ENCODE results near the gene CACNA2D3. TPM values are rescaled to one million over a fixed set of nuclear protein-coding genes. Genes with fewer than 3 reads are reported as not detected.
A peak's percentile ranks its signal among the peaks of the same experiment; 100 is the strongest.

The CACNA2D3 gene
- total and polyA plus RNA-seq, 9 donors: 1.4 to 3.1 (median 2.3) TPM

DNA sequence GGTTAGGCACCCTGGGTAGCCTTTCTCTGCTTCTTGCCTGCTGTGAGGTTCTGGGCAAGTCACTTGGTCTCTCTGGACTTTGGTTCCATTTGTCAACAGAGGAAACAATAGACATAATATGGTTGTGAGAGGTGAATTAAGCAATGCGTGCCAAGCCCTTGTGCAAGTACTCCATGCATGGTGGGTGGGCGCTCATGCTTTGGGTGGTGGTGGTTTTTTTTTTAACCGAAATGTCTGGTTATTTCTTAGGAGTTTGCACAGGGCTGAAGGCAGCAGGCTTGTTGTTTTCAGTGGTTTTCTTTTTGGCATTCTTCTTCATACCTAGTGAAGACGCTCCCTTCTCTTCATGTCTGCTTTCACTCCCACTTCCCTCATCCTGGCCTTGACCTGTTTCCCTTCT, 889.7 kb downstream of the CACNA2D3 start:
- Histone ChIP-seq H3K4me1 (ENCODE audit: control insufficient read depth, insufficient read depth, low read length) (peaks cover 3% of the 10 kb centered on the region), H3K27me3 (ENCODE audit: control insufficient read depth, insufficient read depth, low read length) (no peaks in the 10 kb centered on the region), H3K36me3 (ENCODE audit: control insufficient read depth, insufficient read depth, low read length) (no peaks in the 10 kb centered on the region), H3K27ac (ENCODE audit: low read length) (no peak overlapping the region), H3K4me3 (ENCODE audit: low read length) (no peak overlapping the region), H3K9me3 (replicated peaks; ENCODE audit: control insufficient read depth, low read depth, low read length) (no peaks in the 10 kb centered on the region)
- WGBS (ENCODE audit: insufficient coverage): no CpG with 5 or more reads among the region's 4 CpGs
- no peak for DNase-seq

DNA sequence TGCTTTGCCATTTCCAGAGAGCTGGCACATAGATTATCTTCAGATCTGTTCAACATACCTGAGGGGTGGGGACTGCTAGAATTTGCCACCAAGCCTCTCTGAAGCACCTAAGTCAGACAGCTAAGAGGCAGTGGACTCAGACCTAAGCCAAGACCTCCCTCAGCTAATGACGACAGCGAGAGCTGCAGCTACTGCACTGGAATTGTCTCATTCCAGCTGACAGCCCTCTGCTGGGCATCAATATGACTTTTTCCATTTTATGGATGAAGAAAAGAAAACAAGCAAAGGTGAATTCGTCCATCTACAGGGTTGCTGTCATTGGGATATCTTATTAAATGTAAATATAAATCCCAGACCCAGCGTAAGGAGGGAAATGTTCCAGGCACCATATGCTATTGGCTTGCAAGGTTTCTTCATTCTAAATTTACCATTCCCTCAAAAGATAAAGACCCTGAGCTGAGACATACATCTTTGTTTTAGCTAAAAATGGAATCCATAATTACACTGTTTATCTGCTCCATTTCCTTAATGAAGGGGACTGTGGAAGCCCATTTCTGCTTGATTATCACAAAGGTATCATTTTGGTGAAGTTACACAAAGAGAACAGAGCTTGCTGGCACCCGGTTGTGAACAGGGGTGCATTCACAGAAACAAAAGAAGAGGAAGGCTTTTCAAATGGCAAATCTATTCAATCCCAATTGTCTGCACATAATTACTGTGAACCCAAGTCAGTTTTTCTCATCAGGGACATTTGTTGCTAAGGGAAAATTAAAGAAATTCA, 891.0 kb downstream of the CACNA2D3 start:
- Histone ChIP-seq H3K27me3 (ENCODE audit: control insufficient read depth, insufficient read depth, low read length) (no peaks in the 10 kb centered on the region), H3K9me3 (replicated peaks; ENCODE audit: control insufficient read depth, low read depth, low read length) (no peaks in the 10 kb centered on the region), H3K36me3 (ENCODE audit: control insufficient read depth, insufficient read depth, low read length) (no peaks in the 10 kb centered on the region), H3K4me3 (ENCODE audit: low read length) (no peak overlapping the region), H3K27ac (ENCODE audit: low read length) (no peak overlapping the region), H3K4me1 (ENCODE audit: control insufficient read depth, insufficient read depth, low read length) (peaks cover 3% of the 10 kb centered on the region)
- WGBS (ENCODE audit: insufficient coverage): 17% methylated on average over 1 of the region's 5 CpGs
- DNase-seq: peak; percentile 49

DNA sequence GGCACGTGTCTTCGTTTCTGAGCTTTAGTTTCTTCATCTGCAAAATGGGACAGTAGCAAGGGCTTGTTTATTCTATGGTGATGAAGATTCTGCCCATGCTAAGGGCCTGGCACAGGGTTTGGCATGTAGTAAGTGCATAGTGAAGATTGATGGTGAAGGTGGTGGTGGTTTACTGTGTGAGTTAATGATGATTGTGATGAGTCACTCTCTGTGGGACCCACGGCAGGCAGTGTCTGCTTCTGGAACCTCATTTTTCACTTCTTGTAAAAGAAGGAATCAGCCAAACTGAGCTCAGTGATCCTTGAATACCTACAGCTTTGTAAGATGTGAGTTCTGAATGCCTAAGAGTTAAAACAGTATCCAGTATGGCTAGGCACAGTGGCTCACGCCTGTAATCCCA, 891.7 kb downstream of the CACNA2D3 start:
- Histone ChIP-seq H3K36me3 (ENCODE audit: control insufficient read depth, insufficient read depth, low read length) (no peaks in the 10 kb centered on the region), H3K27me3 (ENCODE audit: control insufficient read depth, insufficient read depth, low read length) (no peaks in the 10 kb centered on the region), H3K4me1 (ENCODE audit: control insufficient read depth, insufficient read depth, low read length) (peaks cover 3% of the 10 kb centered on the region), H3K9me3 (replicated peaks; ENCODE audit: control insufficient read depth, low read depth, low read length) (no peaks in the 10 kb centered on the region), H3K27ac (ENCODE audit: low read length) (no peak overlapping the region), H3K4me3 (ENCODE audit: low read length) (no peak overlapping the region)
- WGBS (ENCODE audit: insufficient coverage): 69% methylated on average over 2 of the region's 4 CpGs
- DNase-seq: no peak

DNA sequence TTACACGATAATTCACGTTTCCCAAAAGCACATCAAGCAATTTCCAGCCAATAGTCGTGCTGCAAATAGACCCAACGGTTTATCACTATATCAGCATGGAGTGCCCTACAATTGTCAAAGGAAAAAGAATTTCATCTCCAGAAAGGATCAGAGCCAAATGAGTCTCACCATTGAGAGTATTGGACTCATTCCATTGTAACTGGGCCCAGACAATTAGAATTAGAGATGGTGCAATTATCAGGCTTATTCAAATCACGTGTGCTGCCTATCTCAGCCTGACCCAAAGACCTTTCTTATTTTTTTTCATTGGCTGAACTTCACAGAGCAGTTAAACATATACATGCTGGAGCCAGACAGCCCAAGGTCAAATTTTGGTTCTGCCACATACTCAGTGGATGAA, 892.6 kb downstream of the CACNA2D3 start:
- Histone ChIP-seq H3K27me3 (ENCODE audit: control insufficient read depth, insufficient read depth, low read length) (no peaks in the 10 kb centered on the region), H3K4me3 (ENCODE audit: low read length) (no peak overlapping the region), H3K27ac (ENCODE audit: low read length) (no peak overlapping the region), H3K9me3 (replicated peaks; ENCODE audit: control insufficient read depth, low read depth, low read length) (no peaks in the 10 kb centered on the region), H3K4me1 (ENCODE audit: control insufficient read depth, insufficient read depth, low read length) (peaks cover 3% of the 10 kb centered on the region), H3K36me3 (ENCODE audit: control insufficient read depth, insufficient read depth, low read length) (no peaks in the 10 kb centered on the region)
- DNase-seq: no peak
- WGBS (ENCODE audit: insufficient coverage): 61% methylated on average over 4 of the region's 5 CpGs

DNA sequence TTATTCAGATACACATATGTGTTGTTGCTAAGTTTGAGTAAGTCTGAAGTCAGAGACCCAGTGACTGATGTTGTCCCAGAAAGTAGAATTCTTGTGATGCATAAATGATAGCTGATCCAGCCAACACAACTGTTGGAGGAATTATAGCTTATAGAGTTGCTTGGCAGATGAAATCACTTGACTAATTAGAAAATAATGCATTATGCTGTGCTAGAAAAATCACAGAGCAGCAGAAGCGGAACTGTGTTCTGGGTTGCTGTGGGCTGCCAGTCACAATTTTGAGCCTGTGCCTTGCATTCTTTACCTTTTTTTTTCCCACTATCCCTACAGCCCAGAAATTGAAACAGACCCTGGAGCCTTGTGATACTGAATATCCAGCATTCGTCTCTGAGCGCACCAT, 895.5 kb downstream of the CACNA2D3 start:
- DNase-seq: peak; percentile 63

DNA sequence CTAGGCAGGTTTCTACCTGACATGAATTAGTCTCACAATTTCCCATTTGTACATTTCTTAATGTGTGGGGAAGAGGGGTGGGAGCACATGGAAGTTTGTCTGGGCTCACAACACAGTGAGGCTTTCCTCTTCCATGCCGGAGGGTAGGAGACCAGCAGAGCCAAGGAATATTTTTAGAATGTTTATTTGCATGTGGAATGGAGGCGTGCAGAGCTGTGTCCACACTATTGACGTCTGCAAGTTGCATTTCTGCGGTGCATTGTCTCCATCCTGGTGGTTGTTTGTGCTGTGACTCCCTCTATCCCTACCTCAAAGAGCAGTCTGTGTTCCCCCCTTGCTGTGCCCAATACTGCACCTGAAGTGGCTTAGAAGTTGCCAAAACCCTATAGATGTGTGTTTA, 908.6 kb downstream of the CACNA2D3 start:
- no peak overlapping the region for H3K4me3 ChIP-seq (ENCODE audit: low read length)
- no peak overlapping the region for H3K27ac ChIP-seq (ENCODE audit: low read length)
- DNase-seq: no peak
- no peaks in the 10 kb centered on the region for H3K36me3 ChIP-seq (ENCODE audit: control insufficient read depth, insufficient read depth, low read length)
- H3K27me3 ChIP-seq (ENCODE audit: control insufficient read depth, insufficient read depth, low read length): no peaks in the 10 kb centered on the region
- no peaks in the 10 kb centered on the region for H3K4me1 ChIP-seq (ENCODE audit: control insufficient read depth, insufficient read depth, low read length)
- WGBS (ENCODE audit: insufficient coverage): 92% methylated on average over 2 of the region's 4 CpGs
- no peaks in the 10 kb centered on the region for H3K9me3 ChIP-seq (replicated peaks; ENCODE audit: control insufficient read depth, low read depth, low read length)

More for the DNA sequence above, 895.5 kb downstream of the CACNA2D3 start:
- WGBS (ENCODE audit: insufficient coverage): 67% methylated on average over 1 of the region's 3 CpGs
- Histone ChIP-seq H3K27ac (ENCODE audit: low read length) (no peak overlapping the region), H3K4me1 (ENCODE audit: control insufficient read depth, insufficient read depth, low read length) (peaks cover 3% of the 10 kb centered on the region), H3K27me3 (ENCODE audit: control insufficient read depth, insufficient read depth, low read length) (no peaks in the 10 kb centered on the region), H3K4me3 (ENCODE audit: low read length) (no peak overlapping the region), H3K36me3 (ENCODE audit: control insufficient read depth, insufficient read depth, low read length) (no peaks in the 10 kb centered on the region), H3K9me3 (replicated peaks; ENCODE audit: control insufficient read depth, low read depth, low read length) (no peaks in the 10 kb centered on the region)

DNA sequence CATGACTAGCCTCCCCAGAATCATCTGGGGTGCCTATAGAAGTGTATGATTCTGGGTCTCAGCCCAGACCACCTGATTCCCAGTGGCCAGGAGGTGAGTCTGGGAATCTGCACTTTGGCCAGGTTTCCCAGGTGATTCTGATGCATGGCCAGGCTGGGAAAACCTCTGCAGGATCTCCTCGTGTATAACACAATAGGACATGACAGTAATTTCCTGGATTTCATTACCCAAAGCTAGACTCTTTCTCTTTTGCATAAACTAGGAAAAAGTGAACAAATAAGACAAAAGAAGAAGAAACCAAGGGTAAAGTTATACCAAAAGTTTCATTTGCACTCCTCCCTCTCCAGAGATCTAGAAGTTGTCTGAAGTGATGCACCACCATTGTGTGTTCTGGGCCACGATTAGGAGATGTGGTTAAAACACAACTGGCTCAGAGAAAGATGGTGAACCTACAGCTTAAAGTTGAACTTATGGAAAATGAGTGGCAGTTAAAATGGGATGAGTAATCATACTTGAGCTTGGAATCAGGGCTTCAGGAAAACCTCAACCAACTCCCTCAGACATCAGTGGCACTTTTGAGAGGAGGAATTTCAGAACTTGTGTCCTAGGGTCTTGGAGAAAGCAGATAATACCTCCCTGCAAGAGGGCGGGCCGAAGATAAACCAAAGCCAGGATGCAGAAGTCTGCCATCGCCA, 914.7 kb downstream of the CACNA2D3 start:
- WGBS (ENCODE audit: insufficient coverage): 67% methylated on average over 1 of the region's 5 CpGs
- Histone ChIP-seq H3K27ac (ENCODE audit: low read length) (no peak overlapping the region), H3K4me1 (ENCODE audit: control insufficient read depth, insufficient read depth, low read length) (no peaks in the 10 kb centered on the region), H3K9me3 (replicated peaks; ENCODE audit: control insufficient read depth, low read depth, low read length) (no peaks in the 10 kb centered on the region), H3K36me3 (ENCODE audit: control insufficient read depth, insufficient read depth, low read length) (no peaks in the 10 kb centered on the region), H3K27me3 (ENCODE audit: control insufficient read depth, insufficient read depth, low read length) (no peaks in the 10 kb centered on the region), H3K4me3 (ENCODE audit: low read length) (no peak overlapping the region)
- no peak for DNase-seq

DNA sequence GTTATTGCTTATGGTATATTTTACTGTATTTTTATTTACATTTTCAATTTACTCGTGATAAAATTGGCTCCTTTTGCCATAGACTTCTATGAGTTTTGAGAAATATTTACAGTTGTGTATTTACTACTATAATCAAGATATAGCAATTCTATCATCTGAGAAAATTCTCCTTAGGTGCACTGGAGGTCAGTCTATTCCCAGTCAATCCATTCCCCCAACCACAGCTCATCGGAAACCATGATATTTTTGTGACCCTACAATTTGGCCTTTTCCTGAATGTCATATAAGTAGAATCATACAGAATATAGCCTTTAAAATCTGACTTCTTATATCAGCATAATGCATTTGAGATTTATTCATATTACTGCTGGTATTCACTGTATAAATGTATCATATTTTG, 920.2 kb downstream of the CACNA2D3 start:
- WGBS (ENCODE audit: insufficient coverage): no CpG with 5 or more reads among the region's 2 CpGs

DNA sequence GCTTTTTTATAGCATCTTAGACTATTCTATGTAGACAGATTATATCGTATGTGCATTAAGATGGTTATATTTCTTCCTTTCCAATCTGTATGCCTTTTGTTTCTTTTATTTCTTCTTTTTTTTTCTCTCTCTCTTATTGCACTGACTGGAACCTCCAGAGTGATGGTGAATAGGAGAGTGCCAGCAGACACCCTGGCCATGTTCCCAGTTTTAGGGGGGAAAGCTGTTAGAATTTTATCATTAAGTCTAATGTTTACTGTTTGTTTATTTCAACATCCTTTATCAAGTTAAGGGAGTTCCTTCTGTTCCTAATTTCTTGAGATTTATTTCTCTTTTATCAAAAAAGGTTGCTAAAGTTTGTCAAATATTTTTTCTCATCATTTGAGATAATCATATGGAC, 922.1 kb downstream of the CACNA2D3 start:
- no peak for DNase-seq

More for the DNA sequence above, 920.2 kb downstream of the CACNA2D3 start:
- no peaks in the 10 kb centered on the region for H3K9me3 ChIP-seq (replicated peaks; ENCODE audit: control insufficient read depth, low read depth, low read length)
- H3K27me3 ChIP-seq (ENCODE audit: control insufficient read depth, insufficient read depth, low read length): no peaks in the 10 kb centered on the region
- H3K27ac ChIP-seq (ENCODE audit: low read length): no peak overlapping the region
- no peak overlapping the region for H3K4me3 ChIP-seq (ENCODE audit: low read length)
- DNase-seq: peak; percentile 15
- no peaks in the 10 kb centered on the region for H3K4me1 ChIP-seq (ENCODE audit: control insufficient read depth, insufficient read depth, low read length)
- no peaks in the 10 kb centered on the region for H3K36me3 ChIP-seq (ENCODE audit: control insufficient read depth, insufficient read depth, low read length)

DNA sequence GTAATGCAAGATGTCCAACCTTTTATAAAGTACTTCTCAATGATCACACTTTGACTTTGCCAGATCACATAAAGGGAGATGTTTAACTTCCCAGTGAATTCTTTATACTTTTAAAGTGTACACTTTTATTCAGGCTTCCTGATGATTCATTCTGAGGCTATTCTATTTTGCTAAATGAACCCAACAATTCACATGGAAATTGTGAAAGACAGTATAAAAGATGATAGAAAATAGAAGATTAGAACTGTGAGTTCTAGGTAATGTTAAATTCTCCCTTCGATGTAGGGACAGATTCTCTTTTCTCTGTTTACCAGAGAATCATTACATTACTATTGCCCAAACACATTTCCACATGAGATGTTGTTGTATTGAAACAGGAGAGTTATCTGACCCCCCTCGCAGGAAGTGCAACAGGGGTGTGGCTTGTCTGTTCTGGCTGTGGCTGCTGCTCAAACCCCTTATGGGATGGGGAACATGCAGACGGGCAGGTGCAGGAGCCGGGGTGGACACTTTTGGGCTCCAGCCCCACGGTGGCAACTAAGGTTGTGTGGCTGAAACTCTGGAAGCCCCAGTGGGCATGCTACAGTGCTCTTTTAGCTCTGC, 936.8 kb downstream of the CACNA2D3 start:
- no peak overlapping the region for H3K27ac ChIP-seq (ENCODE audit: low read length)
- no peaks in the 10 kb centered on the region for H3K36me3 ChIP-seq (ENCODE audit: control insufficient read depth, insufficient read depth, low read length)
- no peaks in the 10 kb centered on the region for H3K4me1 ChIP-seq (ENCODE audit: control insufficient read depth, insufficient read depth, low read length)
- DNase-seq: no peak
- H3K9me3 ChIP-seq (replicated peaks; ENCODE audit: control insufficient read depth, low read depth, low read length): peaks cover 2% of the 10 kb centered on the region
- 62% methylated on average over 3 of the region's 5 CpGs for WGBS (ENCODE audit: insufficient coverage)
- H3K4me3 ChIP-seq (ENCODE audit: low read length): no peak overlapping the region
- no peaks in the 10 kb centered on the region for H3K27me3 ChIP-seq (ENCODE audit: control insufficient read depth, insufficient read depth, low read length)

More for the DNA sequence above, 922.1 kb downstream of the CACNA2D3 start:
- H3K4me3 ChIP-seq (ENCODE audit: low read length): no peak overlapping the region
- H3K36me3 ChIP-seq (ENCODE audit: control insufficient read depth, insufficient read depth, low read length): no peaks in the 10 kb centered on the region
- no peak overlapping the region for H3K27ac ChIP-seq (ENCODE audit: low read length)
- no peaks in the 10 kb centered on the region for H3K9me3 ChIP-seq (replicated peaks; ENCODE audit: control insufficient read depth, low read depth, low read length)
- WGBS (ENCODE audit: insufficient coverage): no CpG with 5 or more reads among the region's 1 CpG
- H3K27me3 ChIP-seq (ENCODE audit: control insufficient read depth, insufficient read depth, low read length): no peaks in the 10 kb centered on the region
- H3K4me1 ChIP-seq (ENCODE audit: control insufficient read depth, insufficient read depth, low read length): no peaks in the 10 kb centered on the region

Data from muscle of leg (tissue), 11 donors.